AG04450 (cell line): Measurements from ENCODE around the gene NTM. TPM values are rescaled to one million over a fixed set of nuclear protein-coding genes. Genes with fewer than 3 reads are reported as not detected.

Experiments used
- CTCF ChIA-PET: fragments of 300-600, 350-600 bp; formaldehyde crosslinking; extraction: SDS; loops from one replicate; lab custom pipeline; 2022; ENCODE audit warnings: antibody characterized with exemption, inconsistent platforms; lab: Charles Lee
- POLR2A ChIA-PET: fragments of 350-600 bp; formaldehyde crosslinking; extraction: SDS; loops from one replicate; lab custom pipeline; 2021; ENCODE audit warnings: antibody characterized with exemption, inconsistent platforms; lab: Yijun Ruan, JAX
- DNase-seq: peaks from one replicate; pipeline ENCODE4 v3.0.0-alpha.2; 2011; ENCODE audit warnings: low read depth, low spot score
- H3K27ac ChIP-seq: one replicate; pipeline ENCODE4 v1.5.1; 2012; ENCODE audit warnings: low read depth, low read length, control low read depth
- H3K27me3 ChIP-seq: one replicate; pipeline ENCODE4 v1.6.0; 2012; ENCODE audit warnings: low read length; ENCODE audit not compliant: control insufficient read depth, insufficient read depth
- H3K4me3 ChIP-seq: 2 replicates; pipeline ENCODE4 v1.5.1; 2011; ENCODE audit warnings: mild to moderate bottlenecking, low read depth, low read length, control low read depth
- H3K9me3 ChIP-seq: 2 replicates; pipeline ENCODE4 v1.5.1; 2012; ENCODE audit warnings: low read length; ENCODE audit not compliant: control insufficient read depth, insufficient read depth
- CTCF ChIP-seq: IDR thresholded peaks from 2 replicates; pipeline ENCODE4 v1.5.1; 2011; ENCODE audit warnings: low read depth, low read length, control low read depth, inconsistent platforms
- polyA plus RNA-seq: library from polyadenylated mRNA; depleted of rRNA; stranded (reverse); fragments of >200 nt; gene quantifications from 2 replicates; pipeline ENCODE4 v1.2.3, GENCODE V29; 2011

Gene NTM
- polyA plus RNA-seq, 1 experiment, result 26.9 TPM

GRCh38 chr11:132240374-132240773 lies 870.0 kb downstream of the NTM start:
- H3K4me3 ChIP-seq, result no peak overlapping the region
- no peak overlapping the region for H3K27ac ChIP-seq
- POLR2A ChIA-PET, result no interaction called here
- no peaks in the 10 kb centered on the region for H3K9me3 ChIP-seq
- CTCF ChIA-PET, result no interaction called here
- no peaks in the 10 kb centered on the region for H3K27me3 ChIP-seq
- no peak for TF ChIP-seq CTCF
- DNase-seq, result no peak

GRCh38 chr11:132242632-132243031 lies 872.2 kb downstream of the NTM start:
- Histone ChIP-seq H3K9me3 (no peaks in the 10 kb centered on the region), H3K27me3 (no peaks in the 10 kb centered on the region), H3K27ac (no peak overlapping the region), H3K4me3 (no peak overlapping the region)
- CTCF ChIA-PET, result interaction anchor here (1.0 to 1.1 kb wide), 3 partner anchors 36 to 375 kb away, joined by 3 to 5 read pairs (median 4); no protein-coding TSS in a partner anchor
- POLR2A ChIA-PET, result no interaction called here
- TF ChIP-seq CTCF, result no peak
- DNase-seq, result no peak

GRCh38 chr11:132244846-132245245 lies 874.4 kb downstream of the NTM start:
- Histone ChIP-seq H3K9me3 (no peaks in the 10 kb centered on the region), H3K27ac (no peak overlapping the region), H3K27me3 (no peaks in the 10 kb centered on the region), H3K4me3 (no peak overlapping the region)
- no peak for TF ChIP-seq CTCF
- ChIA-PET CTCF (no interaction called here), POLR2A (no interaction called here)
- DNase-seq, result no peak

- no peak for DNase-seq
- H3K9me3 ChIP-seq, result no peaks in the 10 kb centered on the region
- H3K4me3 ChIP-seq, result no peak overlapping the region
- H3K27me3 ChIP-seq, result no peaks in the 10 kb centered on the region
- ChIA-PET CTCF (no interaction called here), POLR2A (no interaction called here)
- TF ChIP-seq CTCF, result no peak
- no peak overlapping the region for H3K27ac ChIP-seq
Observed at GRCh38 chr11:132245403-132246385, 875.3 kb downstream of the NTM start.

- Histone ChIP-seq H3K9me3 (no peaks in the 10 kb centered on the region), H3K4me3 (no peak overlapping the region), H3K27me3 (no peaks in the 10 kb centered on the region), H3K27ac (no peak overlapping the region)
- CTCF ChIA-PET, result no interaction called here
- DNase-seq, result no peak
- no peak for TF ChIP-seq CTCF
- POLR2A ChIA-PET, result no interaction called here
Observed at GRCh38 chr11:132248580-132248979, 878.2 kb downstream of the NTM start.
